Erythroblast (primary cell): ENCODE data around the gene TAF11L2.

Source experiments
- GATA1 ChIP-seq: IDR thresholded peaks from 2 replicates; pipeline ENCODE4 v1.6.1; 2011; ENCODE audit warnings: low read depth, mild to moderate bottlenecking, control low read depth, low read length, moderate library complexity
- POLR2A ChIP-seq: IDR thresholded peaks from 2 replicates; pipeline ENCODE4 v1.6.1; 2011; ENCODE audit warnings: mild to moderate bottlenecking, low read length

DNA sequence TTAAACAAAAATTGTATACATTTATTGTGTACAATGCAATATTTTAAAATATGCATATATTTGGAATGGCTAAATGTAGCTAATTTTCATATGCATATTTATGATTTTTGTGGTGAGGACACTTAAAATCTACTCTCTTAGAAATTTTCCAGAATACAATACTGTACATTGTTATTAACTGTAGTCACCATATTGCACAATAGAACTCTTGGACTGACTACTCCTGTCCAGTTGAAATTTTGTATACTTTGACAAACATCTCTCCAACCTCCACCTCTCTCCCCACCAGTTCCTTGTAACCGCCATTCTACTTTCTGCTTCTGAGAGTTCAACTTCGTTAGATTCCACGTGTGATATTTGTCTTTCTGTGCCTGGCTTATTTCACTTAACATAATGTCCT lies 49.2 kb upstream of the TAF11L2 start:
- no peak for TF ChIP-seq GATA1
- no peak for TF ChIP-seq POLR2A
